ENCODE data around the gene MRPL10. TPM values are rescaled to one million over a fixed set of nuclear protein-coding genes. Genes with fewer than 3 reads are reported as not detected.

MRPL10 gene
- total RNA-seq, 1 donor from 2014 or later: 55.5 TPM

- intact Hi-C loops (cut with DNase I): no loop called here
- no peak for DNase-seq (ENCODE audit: low spot score)
These were observed 13.2 kb downstream of the MRPL10 start for GRCh38 chr17:47818002-47818695.

- DNase-seq (ENCODE audit: low spot score): no peak
- intact Hi-C loops (cut with DNase I): no loop called here
These were observed 14.4 kb downstream of the MRPL10 start for GRCh38 chr17:47816947-47817346.

GRCh38 chr17:47816111-47816735 lies 15.1 kb downstream of the MRPL10 start:
- intact Hi-C loops (cut with DNase I): no loop called here
- DNase-seq (ENCODE audit: low spot score): no peak

- intact Hi-C loops (cut with DNase I): no loop called here
- no peak for DNase-seq (ENCODE audit: low spot score)
These were observed 16.0 kb downstream of the MRPL10 start for GRCh38 chr17:47815106-47815918.

GRCh38 chr17:47813512-47814031 lies 17.8 kb downstream of the MRPL10 start:
- intact Hi-C loops (cut with DNase I): no loop called here
- DNase-seq (ENCODE audit: low spot score): no peak

GRCh38 chr17:47813077-47813476 lies 18.3 kb downstream of the MRPL10 start:
- intact Hi-C loops (cut with DNase I): no loop called here
- DNase-seq (ENCODE audit: low spot score): peak; percentile 75

- DNase-seq (ENCODE audit: low spot score): peak; percentile 62
- intact Hi-C loops (cut with DNase I): no loop called here
These were observed 19.0 kb downstream of the MRPL10 start for GRCh38 chr17:47812146-47812920.

GRCh38 chr17:47811709-47812108 lies 19.6 kb downstream of the MRPL10 start:
- intact Hi-C loops (cut with DNase I): no loop called here
- DNase-seq (ENCODE audit: low spot score): no peak

- intact Hi-C loops (cut with DNase I): no loop called here
- DNase-seq (ENCODE audit: low spot score): peak; percentile 55
These were observed 20.3 kb downstream of the MRPL10 start for GRCh38 chr17:47810901-47811635.

GRCh38 chr17:47810200-47810821 lies 21.0 kb downstream of the MRPL10 start:
- DNase-seq (ENCODE audit: low spot score): peak; percentile 49
- intact Hi-C loops (cut with DNase I): no loop called here

- DNase-seq (ENCODE audit: low spot score): no peak
- intact Hi-C loops (cut with DNase I): no loop called here
These were observed 22.4 kb downstream of the MRPL10 start for GRCh38 chr17:47808830-47809480.

GRCh38 chr17:47808036-47808829 lies 23.1 kb downstream of the MRPL10 start:
- intact Hi-C loops (cut with DNase I): no loop called here
- DNase-seq (ENCODE audit: low spot score): no peak

- intact Hi-C loops (cut with DNase I): no loop called here
- DNase-seq (ENCODE audit: low spot score): no peak
These were observed 23.9 kb downstream of the MRPL10 start for GRCh38 chr17:47807421-47807820.

GRCh38 chr17:47806913-47807255 lies 24.5 kb downstream of the MRPL10 start:
- intact Hi-C loops (cut with DNase I): no loop called here
- DNase-seq (ENCODE audit: low spot score): no peak

- DNase-seq (ENCODE audit: low spot score): no peak
- intact Hi-C loops (cut with DNase I): no loop called here
These were observed 25.1 kb downstream of the MRPL10 start for GRCh38 chr17:47806026-47806912.

GRCh38 chr17:47804461-47804860 lies 26.9 kb downstream of the MRPL10 start:
- peak; percentile 53 for DNase-seq (ENCODE audit: low spot score)
- intact Hi-C loops (cut with DNase I): loop anchor here (5.0 kb wide), 1 partner anchor 107 kb away; no protein-coding TSS in a partner anchor

Measured in cardiac septum (tissue), 1 donor.